GM19467 (cell line): Measurements from ENCODE around the gene VPS25.
"Not testable (repeated sequence)": the region's sequence is repeated elsewhere in the genome, so short reads cannot be mapped to it uniquely, and the experiment has no call there.

Experiments used
- ATAC-seq: cut with Tn5 transposase; IDR thresholded peaks from one replicate; pipeline ENCODE4 v1.9.1; 2021; ENCODE audit warnings: mild to moderate bottlenecking, moderate library complexity; ENCODE audit not compliant: unreplicated experiment

The VPS25 gene

GRCh38 chr17:42767512-42767911, 5.7 kb upstream of the VPS25 start:
- ATAC-seq, result no peak

- ATAC-seq, result not testable (repeated sequence)
Observed at GRCh38 chr17:42768006-42768405, 5.2 kb upstream of the VPS25 start.

GRCh38 chr17:42769964-42770363, 3.3 kb upstream of the VPS25 start:
- not testable (repeated sequence) for ATAC-seq

- ATAC-seq, result no peak
Observed at GRCh38 chr17:42772945-42773289, 332 bp upstream of the VPS25 start.

- ATAC-seq, result no peak
Observed at GRCh38 chr17:42774066-42774745, 957 bp downstream of the VPS25 start.

GRCh38 chr17:42775534-42776098, 2.4 kb downstream of the VPS25 start:
- no peak for ATAC-seq

- no peak for ATAC-seq
Observed at GRCh38 chr17:42778570-42778969, 5.3 kb downstream of the VPS25 start.

- ATAC-seq, result no peak
Observed at GRCh38 chr17:42779304-42779935, 6.2 kb downstream of the VPS25 start.

- no peak for ATAC-seq
Observed at GRCh38 chr17:42779936-42780850, 6.9 kb downstream of the VPS25 start, which contains the start of gene WNK4. Gene WNK4 (plus strand): TSS chr17:42780610. CDS start chr17:42780699, 89 bp downstream.

- no peak for ATAC-seq
Observed at GRCh38 chr17:42780851-42781638, 7.8 kb downstream of the VPS25 start.

- no peak for ATAC-seq
Observed at GRCh38 chr17:42781639-42782165, 8.5 kb downstream of the VPS25 start.

- ATAC-seq, result no peak
Observed at GRCh38 chr17:42782166-42783061, 9.2 kb downstream of the VPS25 start.

- no peak for ATAC-seq
Observed at GRCh38 chr17:42783062-42783790, 10.0 kb downstream of the VPS25 start.

- no peak for ATAC-seq
Observed at GRCh38 chr17:42783791-42784138, 10.5 kb downstream of the VPS25 start.

- ATAC-seq, result no peak
Observed at GRCh38 chr17:42784409-42784808, 11.2 kb downstream of the VPS25 start.

- ATAC-seq, result no peak
Observed at GRCh38 chr17:42784811-42785592, 11.8 kb downstream of the VPS25 start.

- ATAC-seq, result no peak
Observed at GRCh38 chr17:42787266-42787665, 14.0 kb downstream of the VPS25 start.

- ATAC-seq, result no peak
Observed at GRCh38 chr17:42791948-42792347, 18.7 kb downstream of the VPS25 start.
